CD4-positive, alpha-beta T cell treated with Interleukin-4 for 4 hours (primary cell): ENCODE results near the gene NDUFB10.
"Not testable (repeated sequence)": the region's sequence is repeated elsewhere in the genome, so short reads cannot be mapped to it uniquely, and the experiment has no call there.

Experiments used
- DNase-seq: peaks from one replicate; pipeline ENCODE4 v3.0.0-alpha.2; 2020

Gene NDUFB10

GRCh38 chr16:1947369-1947670, 12.0 kb upstream of the NDUFB10 start:
- no peak for DNase-seq

- DNase-seq, result no peak
These were observed 9.8 kb upstream of the NDUFB10 start for GRCh38 chr16:1949507-1949906.

- no peak for DNase-seq
These were observed 9.3 kb upstream of the NDUFB10 start for GRCh38 chr16:1950047-1950446.

- no peak for DNase-seq
These were observed 8.8 kb upstream of the NDUFB10 start for GRCh38 chr16:1950559-1950958.

- no peak for DNase-seq
These were observed 5.6 kb upstream of the NDUFB10 start for GRCh38 chr16:1953734-1954133.

- DNase-seq, result not testable (repeated sequence)
These were observed 1.8 kb upstream of the NDUFB10 start for GRCh38 chr16:1957434-1958142.

- DNase-seq, result not testable (repeated sequence)
These were observed 1.2 kb upstream of the NDUFB10 start for GRCh38 chr16:1958143-1958491.

- DNase-seq, result no peak
These were observed 546 bp upstream of the NDUFB10 start for GRCh38 chr16:1958715-1959268.

- no peak for DNase-seq
These were observed 1.6 kb downstream of the NDUFB10 start for GRCh38 chr16:1960665-1961630.

GRCh38 chr16:1961651-1962067, 2.3 kb downstream of the NDUFB10 start:
- no peak for DNase-seq

- not testable (repeated sequence) for DNase-seq
These were observed 3.1 kb downstream of the NDUFB10 start for GRCh38 chr16:1962161-1963153.

- no peak for DNase-seq
These were observed 4.6 kb downstream of the NDUFB10 start for GRCh38 chr16:1963806-1964505.

GRCh38 chr16:1964506-1965395, 5.4 kb downstream of the NDUFB10 start, which contains the start of gene RPS2:
Gene RPS2 (minus strand): TSS chr16:1964826. CDS start chr16:1964625, 201 bp downstream.
- DNase-seq, result peak; percentile 99

GRCh38 chr16:1965396-1966001, 6.2 kb downstream of the NDUFB10 start:
- no peak for DNase-seq

GRCh38 chr16:1966460-1966859, 7.1 kb downstream of the NDUFB10 start, which contains the start of gene RNF151:
Gene RNF151 (plus strand): TSS chr16:1966856. CDS start chr16:1966882, 26 bp downstream.
- no peak for DNase-seq

- no peak for DNase-seq
These were observed 9.0 kb downstream of the NDUFB10 start for GRCh38 chr16:1968146-1968953.

GRCh38 chr16:1971796-1972489, 12.6 kb downstream of the NDUFB10 start, which contains the start of gene TBL3:
Gene TBL3 (plus strand): TSS chr16:1972053. CDS start chr16:1972165, 112 bp downstream.
- peak; percentile 96 for DNase-seq

- no peak for DNase-seq
These were observed 13.1 kb downstream of the NDUFB10 start for GRCh38 chr16:1972490-1972877.
